ENCODE results near the gene CLEC9A.
A peak's percentile ranks its signal among the peaks of the same experiment; 100 is the strongest.
"Not testable (repeated sequence)": the region's sequence is repeated elsewhere in the genome, so short reads cannot be mapped to it uniquely, and the experiment has no call there.

Gene CLEC9A
- 0 reads per million in 2 donors for total RNA-seq

GRCh38 chr12:10030446-10030845 lies at the start of gene CLEC9A:
TSS of gene CLEC9A (plus strand) at chr12:10030682. CDS start at chr12:10052688, 22,006 bp downstream.
- no peak for DNase-seq

GRCh38 chr12:9991876-9992275 lies 38.6 kb upstream of the CLEC9A start:
- DNase-seq = no peak

GRCh38 chr12:9992296-9992695 lies 38.2 kb upstream of the CLEC9A start:
- DNase-seq = no peak

GRCh38 chr12:9999016-9999415 lies 31.5 kb upstream of the CLEC9A start, which contains the start of gene CLEC1B:
TSS of gene CLEC1B (minus strand) at chr12:9999121. CDS start at chr12:9999100, 21 bp downstream.
- DNase-seq = no peak

GRCh38 chr12:10001171-10001776 lies 29.2 kb upstream of the CLEC9A start:
- DNase-seq = no peak

GRCh38 chr12:10012630-10013330 lies 17.7 kb upstream of the CLEC9A start:
- no peak for DNase-seq

GRCh38 chr12:10015450-10015849 lies 15.0 kb upstream of the CLEC9A start:
- no peak for DNase-seq

GRCh38 chr12:10016881-10017280 lies 13.6 kb upstream of the CLEC9A start:
- peak in 1 of 5 experiments; percentile 8 for DNase-seq

GRCh38 chr12:10018386-10018785 lies 12.1 kb upstream of the CLEC9A start:
- DNase-seq = no peak

GRCh38 chr12:10021342-10021741 lies 9.1 kb upstream of the CLEC9A start:
- DNase-seq = no peak

GRCh38 chr12:10025236-10025635 lies 5.2 kb upstream of the CLEC9A start:
- no peak for DNase-seq

GRCh38 chr12:10026666-10027065 lies 3.8 kb upstream of the CLEC9A start:
- not testable (repeated sequence) for DNase-seq

GRCh38 chr12:10027311-10027710 lies 3.2 kb upstream of the CLEC9A start:
- no peak for DNase-seq

GRCh38 chr12:10027721-10028120 lies 2.8 kb upstream of the CLEC9A start:
- DNase-seq = no peak

GRCh38 chr12:10031321-10031720 lies 839 bp downstream of the CLEC9A start:
- DNase-seq = no peak

- no peak for DNase-seq
These were observed 1.3 kb downstream of the CLEC9A start for GRCh38 chr12:10031771-10032175.

- no peak for DNase-seq
These were observed 3.5 kb downstream of the CLEC9A start for GRCh38 chr12:10033783-10034545.

GRCh38 chr12:10042167-10042566 lies 11.7 kb downstream of the CLEC9A start:
- DNase-seq = no peak

GRCh38 chr12:10048526-10048925 lies 18.0 kb downstream of the CLEC9A start:
- no peak for DNase-seq

GRCh38 chr12:10052193-10052913 lies 21.9 kb downstream of the CLEC9A start:
- DNase-seq = peak in 1 of 5 experiments; percentile 52

GRCh38 chr12:10058387-10058786 lies 27.9 kb downstream of the CLEC9A start:
- DNase-seq = no peak

- DNase-seq = peak in 1 of 5 experiments; percentile 52
These were observed 34.8 kb downstream of the CLEC9A start for GRCh38 chr12:10065241-10065640.

GRCh38 chr12:10067264-10067663 lies 36.8 kb downstream of the CLEC9A start:
- no peak for DNase-seq
